ENCODE measurements around the gene CCDC54.

GRCh38 chr3:107395066-107395465 is 17.8 kb downstream of the CCDC54 start:
- TF ChIP-seq POLR2A (IDR thresholded peaks at IDR 0.05) (no peak), POLR2AphosphoS5 (IDR thresholded peaks at IDR 0.05; ENCODE audit: insufficient read depth in 1 of 2, low read depth in 1 of 2) (no peak), CTCF (IDR thresholded peaks at IDR 0.05) (no peak)
